Colonic mucosa (tissue), 4 donors: ENCODE measurements around the gene ZCCHC24. TPM values are rescaled to one million over a fixed set of nuclear protein-coding genes. Genes with fewer than 3 reads are reported as not detected.
A peak's percentile ranks its signal among the peaks of the same experiment; 100 is the strongest.

Experiments used
- DNase-seq: peaks from one replicate; pipeline ENCODE4 v3.0.0-alpha.2; 2020
- H3K27ac ChIP-seq: fragments of 200-600 bp; one replicate; pipeline ENCODE4 v1.8.0; 2021
- H3K27me3 ChIP-seq: fragments of 200-600 bp; one replicate; pipeline ENCODE4 v1.8.0; 2021
- H3K36me3 ChIP-seq: fragments of 200-600 bp; one replicate; pipeline ENCODE4 v1.8.0; 2021
- H3K4me1 ChIP-seq: fragments of 200-600 bp; one replicate; pipeline ENCODE4 v1.8.0; 2021; ENCODE audit warnings: mild to moderate bottlenecking
- H3K4me3 ChIP-seq: fragments of 200-600 bp; one replicate; pipeline ENCODE4 v1.8.0; 2021
- H3K9ac ChIP-seq, 2 donors: one replicate each; pipeline ENCODE4 v1.7.0; 2013; ENCODE audit warnings: control low read depth in 2 of 2, low read depth in 2 of 2, low read length in 2 of 2
- H3K9me3 ChIP-seq: fragments of 200-600 bp; one replicate; pipeline ENCODE4 v1.8.0; 2021
- intact Hi-C: fragments of 100-400 bp; cut with DNase I; formaldehyde crosslinking; loops from one replicate; pipeline ENCODE4 v1.14.1; 2022
- total RNA-seq, 2 donors: library from RNA; stranded (reverse); fragmentation: NEBNext Ultra II Directional in 1 of 2; extraction: Animal tissue kit (Norgen Biotek cat#: 25700) in 1 of 2; gene quantifications; one replicate each; pipeline ENCODE4 v1.2.1, GENCODE V29; 2021
- TF ChIP-seq, protein P1 (sequence below): fragments of 200-600 bp; IDR thresholded peaks from one replicate; pipeline ENCODE4 v1.8.0; 2022; ENCODE audit warnings: antibody characterized with exemption, mild to moderate bottlenecking
- donor health status: healthy.
- donor health status: DM: no; HTN: no; CAD: no.
- donor health status: DM: no; HTN: no; CAD: no.

The ZCCHC24 gene
- total RNA-seq, 2 donors from 2014 or later = 4.6 to 19.1 TPM

DNA sequence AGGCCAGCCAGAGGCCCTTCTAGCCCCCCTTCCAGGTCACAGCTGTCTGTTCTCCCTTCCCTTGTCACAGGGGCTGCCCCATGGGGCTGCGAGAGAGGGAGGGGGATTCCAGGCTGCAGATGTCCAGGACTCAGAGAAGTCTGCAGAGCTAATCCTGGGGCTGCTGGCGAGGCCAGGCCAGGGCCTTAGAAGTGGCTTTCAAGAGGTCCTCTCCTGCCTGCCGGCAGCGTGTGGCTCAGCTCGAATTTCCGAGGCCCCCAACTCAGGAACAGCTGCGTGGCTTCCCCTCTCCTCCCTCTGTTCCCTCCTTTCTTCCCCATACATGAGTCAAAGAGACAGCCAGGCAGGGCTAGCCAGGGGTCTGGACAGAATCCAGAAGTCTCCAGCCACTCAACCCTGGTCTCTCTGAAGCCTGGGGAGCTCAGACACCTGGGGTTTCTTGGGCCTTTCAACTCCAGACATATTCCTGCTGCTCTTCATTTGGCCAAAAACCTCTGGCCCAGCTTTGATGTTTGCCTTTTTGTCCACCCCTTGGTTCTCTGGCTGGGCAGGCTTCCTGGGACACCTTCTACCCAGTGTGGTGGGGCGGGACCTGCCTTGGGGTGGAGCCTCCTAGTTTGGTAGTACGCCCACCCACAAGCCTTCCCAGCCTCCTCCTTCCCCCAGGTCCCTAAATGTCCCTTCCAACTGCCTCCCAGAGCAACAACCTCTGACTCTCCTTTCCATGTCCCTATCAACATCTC is 45.1 kb upstream of the ZCCHC24 start:
- no peak overlapping the region for H3K27ac ChIP-seq
- H3K27me3 ChIP-seq = no peaks in the 10 kb centered on the region
- TF ChIP-seq, protein P1, sequence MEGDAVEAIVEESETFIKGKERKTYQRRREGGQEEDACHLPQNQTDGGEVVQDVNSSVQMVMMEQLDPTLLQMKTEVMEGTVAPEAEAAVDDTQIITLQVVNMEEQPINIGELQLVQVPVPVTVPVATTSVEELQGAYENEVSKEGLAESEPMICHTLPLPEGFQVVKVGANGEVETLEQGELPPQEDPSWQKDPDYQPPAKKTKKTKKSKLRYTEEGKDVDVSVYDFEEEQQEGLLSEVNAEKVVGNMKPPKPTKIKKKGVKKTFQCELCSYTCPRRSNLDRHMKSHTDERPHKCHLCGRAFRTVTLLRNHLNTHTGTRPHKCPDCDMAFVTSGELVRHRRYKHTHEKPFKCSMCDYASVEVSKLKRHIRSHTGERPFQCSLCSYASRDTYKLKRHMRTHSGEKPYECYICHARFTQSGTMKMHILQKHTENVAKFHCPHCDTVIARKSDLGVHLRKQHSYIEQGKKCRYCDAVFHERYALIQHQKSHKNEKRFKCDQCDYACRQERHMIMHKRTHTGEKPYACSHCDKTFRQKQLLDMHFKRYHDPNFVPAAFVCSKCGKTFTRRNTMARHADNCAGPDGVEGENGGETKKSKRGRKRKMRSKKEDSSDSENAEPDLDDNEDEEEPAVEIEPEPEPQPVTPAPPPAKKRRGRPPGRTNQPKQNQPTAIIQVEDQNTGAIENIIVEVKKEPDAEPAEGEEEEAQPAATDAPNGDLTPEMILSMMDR = no peak
- no peak overlapping the region for H3K4me3 ChIP-seq
- no peaks in the 10 kb centered on the region for H3K9me3 ChIP-seq
- no peaks in the 10 kb centered on the region for H3K36me3 ChIP-seq
- DNase-seq = no peak
- no peak overlapping the region for H3K9ac ChIP-seq
- intact Hi-C loops = no loop called here
- H3K4me1 ChIP-seq = no peaks in the 10 kb centered on the region

GRCh38 chr10:79488870-79489269 is 43.4 kb upstream of the ZCCHC24 start:
- Histone ChIP-seq H3K4me1 (no peaks in the 10 kb centered on the region), H3K27me3 (no peaks in the 10 kb centered on the region), H3K27ac (no peak overlapping the region), H3K9ac (no peak overlapping the region), H3K36me3 (no peaks in the 10 kb centered on the region), H3K9me3 (no peaks in the 10 kb centered on the region), H3K4me3 (no peak overlapping the region)
- TF ChIP-seq, protein P1 = no peak
- no peak for DNase-seq
- intact Hi-C loops = no loop called here

- intact Hi-C loops = no loop called here
- DNase-seq = peak; percentile 49
- H3K27ac ChIP-seq = peak overlapping the region; percentile 39
- no peaks in the 10 kb centered on the region for H3K9me3 ChIP-seq
- H3K4me3 ChIP-seq = no peak overlapping the region
- H3K9ac ChIP-seq = no peak overlapping the region
- H3K4me1 ChIP-seq = no peaks in the 10 kb centered on the region
- H3K27me3 ChIP-seq = no peaks in the 10 kb centered on the region
- no peaks in the 10 kb centered on the region for H3K36me3 ChIP-seq
- TF ChIP-seq, protein P1 = no peak
Measured at GRCh38 chr10:79488336-79488735, 42.9 kb upstream of the ZCCHC24 start.

DNA sequence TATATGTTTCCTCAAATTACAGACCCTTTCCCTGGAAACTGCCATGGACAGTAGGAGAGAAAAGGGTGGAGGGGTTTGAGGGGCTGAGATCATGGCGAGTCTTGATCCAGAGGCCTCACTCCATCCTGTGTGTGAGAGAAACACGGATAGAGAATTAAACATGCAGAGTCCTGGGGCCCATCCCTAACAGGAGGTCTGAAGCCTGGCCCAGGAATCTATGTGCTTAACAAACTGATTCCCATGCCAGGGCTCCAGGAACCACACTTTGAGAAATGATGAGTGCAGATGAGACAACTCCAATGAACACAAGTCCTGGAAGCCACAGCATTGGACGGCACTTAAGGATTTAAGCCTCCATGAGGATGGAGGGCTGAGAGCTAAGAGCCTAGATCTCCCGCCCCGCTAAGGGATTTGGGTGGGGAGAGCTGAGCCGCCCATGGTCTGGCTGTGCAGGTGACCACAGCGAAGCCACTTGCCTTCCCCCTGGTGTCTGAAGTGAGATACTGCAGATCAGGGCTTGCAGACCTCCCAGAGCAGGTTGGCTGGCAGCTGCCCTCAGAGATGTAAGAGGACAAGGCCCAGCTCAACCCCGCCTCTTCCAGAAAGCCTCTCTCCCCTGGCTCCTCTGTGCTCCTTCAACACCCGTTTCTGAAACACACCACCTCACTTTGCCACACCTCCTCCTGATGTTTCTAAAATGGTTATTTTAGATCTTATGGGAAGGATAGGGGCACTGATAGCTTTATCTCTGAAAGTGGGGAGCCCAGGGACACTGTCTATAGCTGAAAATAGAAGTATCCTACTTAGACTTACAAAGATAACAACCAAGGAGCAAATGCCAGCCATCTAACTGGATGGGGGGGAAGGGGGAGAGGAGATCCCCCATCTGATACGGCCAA is 42.1 kb upstream of the ZCCHC24 start:
- TF ChIP-seq, protein P1 = peak; percentile 73
- Histone ChIP-seq H3K27ac (peak overlapping the region; percentile 39), H3K4me3 (no peak overlapping the region), H3K9ac (no peak overlapping the region), H3K9me3 (no peaks in the 10 kb centered on the region), H3K36me3 (no peaks in the 10 kb centered on the region), H3K27me3 (no peaks in the 10 kb centered on the region), H3K4me1 (no peaks in the 10 kb centered on the region)
- intact Hi-C loops = loop anchor here (1.0 kb wide), 1 partner anchor 112 kb away; no protein-coding TSS in a partner anchor
- peak; percentile 49 for DNase-seq

DNA sequence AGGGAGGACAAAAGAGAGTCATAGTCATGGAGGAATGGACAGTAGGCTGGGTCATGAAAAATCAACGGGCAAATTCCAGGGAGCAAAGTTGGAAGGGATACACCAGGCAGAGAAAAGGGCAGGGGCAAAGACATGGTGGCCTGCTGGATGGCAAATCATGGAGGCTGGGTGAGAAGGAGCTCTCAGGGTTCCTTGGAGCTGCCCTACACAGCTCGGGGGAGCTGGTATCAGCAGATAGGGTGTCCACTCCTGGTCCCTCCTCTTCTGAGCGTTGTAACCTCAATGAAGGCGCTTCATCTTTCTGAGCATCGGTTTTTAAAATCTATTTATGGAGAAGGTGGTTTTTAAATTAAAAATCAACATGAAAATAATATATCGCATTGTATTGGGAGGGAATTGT is 39.1 kb upstream of the ZCCHC24 start:
- H3K9me3 ChIP-seq = no peaks in the 10 kb centered on the region
- H3K27ac ChIP-seq = no peak overlapping the region
- intact Hi-C loops = no loop called here
- no peak for DNase-seq
- no peak overlapping the region for H3K9ac ChIP-seq
- H3K4me1 ChIP-seq = no peaks in the 10 kb centered on the region
- H3K4me3 ChIP-seq = no peak overlapping the region
- no peaks in the 10 kb centered on the region for H3K27me3 ChIP-seq
- no peaks in the 10 kb centered on the region for H3K36me3 ChIP-seq
- TF ChIP-seq, protein P1 = no peak
